GM12878 (cell line): Measurements from ENCODE around the gene EYS. TPM values are rescaled to one million over a fixed set of nuclear protein-coding genes. Genes with fewer than 3 reads are reported as not detected.

Experiments
- ATAC-seq: fragments of 200-7000 bp; cut with Tn5 transposase; 3 replicates; pipeline ENCODE4 v1.9.1; 2020; ENCODE audit warnings: mild to moderate bottlenecking, moderate library complexity
- BruUV-seq: library from RNA; stranded (reverse); fragments of 400-500 nt; replicated peaks from 2 replicates; lab custom pipeline; 2021; lab: Mats Ljungman, UMichigan
- CTCF ChIA-PET: fragments of 300-600 bp; sonication (Branson Sonifier 250); formaldehyde crosslinking; extraction: SDS; loops from one replicate; lab custom pipeline; 2021; ENCODE audit warnings: inconsistent platforms; lab: Yijun Ruan, JAX
- POLR2A ChIA-PET: fragments of 350-600 bp; formaldehyde crosslinking; extraction: SDS; loops from one replicate; lab custom pipeline; 2021; ENCODE audit warnings: inconsistent platforms; lab: Charles Lee
- RAD21 ChIA-PET: fragments of 300-600 bp; sonication (Branson Sonifier 250); formaldehyde crosslinking; loops from one replicate; lab custom pipeline; 2023; ENCODE audit warnings: antibody characterized with exemption; ENCODE audit not compliant: unreplicated experiment; lab: Charles Lee
- SMC1A ChIA-PET: fragments of 300-600 bp; sonication (Branson Sonifier 250); formaldehyde crosslinking; loops from one replicate; lab custom pipeline; 2023; ENCODE audit not compliant: unreplicated experiment, uncharacterized antibody; lab: Charles Lee
- DNase-seq: peaks from one replicate; pipeline ENCODE4 v3.0.0-alpha.2; 2011; ENCODE audit warnings: low read depth, low spot score
- FAIRE-seq: peaks from 3 replicates; lab custom pipeline; 2011; peaks lifted over from hg19 to GRCh38; lab: Jason Lieb, UNC
- H2AFZ ChIP-seq: 2 replicates; pipeline ENCODE4 v1.6.0; 2011; ENCODE audit warnings: low read depth, low read length, control low read depth; ENCODE audit not compliant: control insufficient read depth
- H3K27ac ChIP-seq: 2 replicates; pipeline ENCODE4 v1.5.1; 2011; ENCODE audit warnings: control low read depth; ENCODE audit not compliant: control insufficient read depth, insufficient read depth
- H3K27me3 ChIP-seq, 2 experiments: replicated peaks in 1 of 2; 2 replicates each; pipeline versions ENCODE4 v1.6.0 to v1.6.1; 2011; ENCODE audit warnings: low read length in 1 of 2; ENCODE audit not compliant: control insufficient read depth in 2 of 2, insufficient read depth in 2 of 2
- H3K36me3 ChIP-seq, 2 experiments: 2 replicates each; pipeline ENCODE4 v1.5.1; 2011; ENCODE audit warnings: low read length in 1 of 2; ENCODE audit not compliant: control insufficient read depth in 2 of 2, insufficient read depth in 2 of 2
- H3K4me1 ChIP-seq: 2 replicates; pipeline ENCODE4 v1.6.1; 2011; ENCODE audit warnings: mild to moderate bottlenecking, low read length, moderate library complexity, mixed read lengths; ENCODE audit not compliant: control insufficient read depth, insufficient read depth
- H3K4me2 ChIP-seq: 2 replicates; pipeline ENCODE4 v1.6.0; 2011; ENCODE audit warnings: control low read depth; ENCODE audit not compliant: control insufficient read depth, insufficient read depth
- H3K4me3 ChIP-seq: fragments of 200-600 bp; sonication (generic); 2 replicates; pipeline ENCODE4 v1.5.1; 2016
- H3K79me2 ChIP-seq: 2 replicates; pipeline ENCODE4 v1.6.0; 2011; ENCODE audit warnings: low read length; ENCODE audit not compliant: control insufficient read depth, insufficient read depth
- H3K9ac ChIP-seq: 2 replicates; pipeline ENCODE4 v1.8.0; 2011; ENCODE audit warnings: low read length, control low read depth, mixed read lengths; ENCODE audit not compliant: control insufficient read depth, insufficient read depth
- H3K9me3 ChIP-seq: replicated peaks from 3 replicates; pipeline ENCODE4 v1.5.1; 2011; ENCODE audit warnings: mild to moderate bottlenecking, low read length; ENCODE audit not compliant: control insufficient read depth, insufficient read depth
- H4K20me1 ChIP-seq: 2 replicates; pipeline ENCODE4 v1.6.0; 2011; ENCODE audit not compliant: control insufficient read depth, insufficient read depth
- BACH1 ChIP-seq: fragments of 450-650 bp; IDR thresholded peaks from 2 replicates; pipeline ENCODE4 v1.6.1; 2017; ENCODE audit warnings: mild to moderate bottlenecking, borderline replicate concordance
- CHD1 ChIP-seq: IDR thresholded peaks from 2 replicates; pipeline ENCODE4 v1.6.1; 2012; ENCODE audit warnings: low read depth, low read length, improper control_type of control experiment
- CHD2 ChIP-seq: IDR thresholded peaks from 2 replicates; pipeline ENCODE4 v1.6.1; 2011; ENCODE audit warnings: low read depth, low read length, improper control_type of control experiment, borderline replicate concordance
- EZH2 ChIP-seq: IDR thresholded peaks from 2 replicates; pipeline ENCODE4 v1.6.1; 2012; ENCODE audit warnings: low read depth, mild to moderate bottlenecking, control low read depth, inconsistent platforms, low read length, borderline replicate concordance; ENCODE audit not compliant: control insufficient read depth
- KAT2A ChIP-seq: conservative IDR thresholded peaks from 2 replicates; pipeline ENCODE4 v1.6.1; 2011; ENCODE audit warnings: low read depth, low read length; ENCODE audit not compliant: control insufficient read depth
- MTA2 ChIP-seq: fragments of 450-650 bp; IDR thresholded peaks from 2 replicates; pipeline ENCODE4 v1.6.1; 2016; ENCODE audit warnings: low read depth, mild to moderate bottlenecking, moderate library complexity
- MYB ChIP-seq: fragments of 150-350 bp; IDR thresholded peaks from 2 replicates; pipeline ENCODE4 v1.6.1; 2014; ENCODE audit warnings: mild to moderate bottlenecking, low read depth, low read length, borderline replicate concordance
- NFYA ChIP-seq: IDR thresholded peaks from 2 replicates; pipeline ENCODE4 v1.6.1; 2011; ENCODE audit warnings: low read depth, mild to moderate bottlenecking, low read length, improper control_type of control experiment, borderline replicate concordance
- NKRF ChIP-seq: fragments of 450-650 bp; conservative IDR thresholded peaks from 2 replicates; pipeline ENCODE4 v1.6.1; 2017; ENCODE audit warnings: mild to moderate bottlenecking, moderate library complexity
- NR2F1 ChIP-seq: fragments of 450-650 bp; conservative IDR thresholded peaks from 2 replicates; pipeline ENCODE4 v1.6.1; 2017; ENCODE audit warnings: mild to moderate bottlenecking
- POLR2AphosphoS5 ChIP-seq: IDR thresholded peaks from 2 replicates; pipeline ENCODE4 v1.6.1; 2011; ENCODE audit warnings: mild to moderate bottlenecking, low read length, inconsistent platforms
- ZBTB33 ChIP-seq: fragments of 450-650 bp; IDR thresholded peaks from 2 replicates; pipeline ENCODE4 v1.6.1; 2017; ENCODE audit warnings: mild to moderate bottlenecking
- ZNF24 ChIP-seq: fragments of 450-650 bp; IDR thresholded peaks from 2 replicates; pipeline ENCODE4 v1.6.1; 2017; ENCODE audit warnings: antibody characterized with exemption, mild to moderate bottlenecking
- ZNF384 ChIP-seq: IDR thresholded peaks from 2 replicates; pipeline ENCODE4 v1.6.1; 2012; ENCODE audit warnings: low read depth, mild to moderate bottlenecking, low read length, improper control_type of control experiment, borderline replicate concordance
- WGBS: methylation state at CpG from one replicate; pipeline ENCODE4 v1.1.6; 2016; ENCODE audit warnings: low lambda C conversion rate; ENCODE audit not compliant: insufficient replicate concordance, insufficient coverage; ENCODE audit errors: missing lambda C conversion rate; 5-methylcytosine and 5-hydroxymethylcytosine counted together
- in situ Hi-C: fragments of 300-500 bp; cut with MboI; formaldehyde crosslinking; loops from 9 replicates; pipeline ENCODE4 v1.14.3; 2018; ENCODE audit warnings: mixed read lengths
- intact Hi-C: fragments of 100-400 bp; cut with micrococcal nuclease; formaldehyde crosslinking; loops from one replicate; pipeline ENCODE4 v1.14.2; 2022; ENCODE audit not compliant: unreplicated experiment
- polyA plus RNA-seq, 11 experiments: library from polyadenylated mRNA; depleted of rRNA in 4 of 11; unstranded in 6 of 11; stranded (reverse) in 5 of 11; fragments of >200 nt; fragmentation: Nextera tagmentation in 4 of 11; fragmentation: Illumina TruSeq in 1 of 11; extraction: Ambion mirVana in 4 of 11; extraction: Trizol in 1 of 11; gene quantifications; 1 replicate in 1 of 11; 2 replicates in 10 of 11; pipeline versions ENCODE4 v1.2.1 to v1.2.3, GENCODE V29; 2011 to 2016; ENCODE audit warnings: inconsistent platforms in 2 of 11, missing spikeins in 2 of 11, low read depth in 1 of 11
- total RNA-seq, 4 experiments: library from RNA; depleted of rRNA in 3 of 4; stranded (reverse); fragments of >200 nt in 3 of 4; fragmentation: Illumina TruSeq in 1 of 4; extraction: Trizol in 1 of 4; gene quantifications; 2 replicates each; pipeline versions ENCODE4 v1.2.1 to v1.2.3, GENCODE V29; 2013 to 2021
- TF ChIP-seq, protein P1 (sequence below): IDR thresholded peaks from 2 replicates; pipeline ENCODE4 v1.6.1; 2011; ENCODE audit warnings: low read depth, low read length, improper control_type of control experiment, borderline replicate concordance
- TF ChIP-seq, protein P2 (sequence below): fragments of 450-650 bp; IDR thresholded peaks from 2 replicates; pipeline ENCODE4 v1.6.1; 2016; ENCODE audit warnings: mild to moderate bottlenecking, moderate library complexity, borderline replicate concordance

The EYS gene
- total and polyA plus RNA-seq, 10 of the 15 experiments (the other 5 are each of a cell fraction or from before 2014, with no cell fraction given) = under 0.01 to 0.14 (median 0.02) TPM; not detected in 1

DNA sequence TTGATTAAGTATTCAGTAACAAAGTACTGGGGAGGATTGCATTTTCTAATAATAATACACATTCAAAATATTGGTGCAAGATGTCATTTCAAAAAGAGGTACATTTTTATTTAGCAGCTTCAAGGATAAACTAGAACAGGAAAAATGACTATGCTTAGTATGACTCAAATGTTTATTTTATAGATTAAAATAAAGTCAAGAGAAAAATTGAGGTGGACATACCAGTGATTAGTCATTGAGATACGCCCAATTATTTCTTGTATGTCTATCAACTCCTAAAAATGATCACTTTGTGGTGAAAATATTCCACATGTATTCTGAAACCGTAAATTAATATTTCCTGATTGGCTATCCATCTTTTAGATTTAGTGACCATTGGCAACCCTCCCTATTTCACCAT lies 1974.7 kb downstream of the EYS start:
- RAD21 ChIA-PET = no interaction called here
- in situ Hi-C loops = no loop called here
- 70% methylated on average over 2 of the region's 2 CpGs for WGBS
- TF ChIP-seq, protein P1, sequence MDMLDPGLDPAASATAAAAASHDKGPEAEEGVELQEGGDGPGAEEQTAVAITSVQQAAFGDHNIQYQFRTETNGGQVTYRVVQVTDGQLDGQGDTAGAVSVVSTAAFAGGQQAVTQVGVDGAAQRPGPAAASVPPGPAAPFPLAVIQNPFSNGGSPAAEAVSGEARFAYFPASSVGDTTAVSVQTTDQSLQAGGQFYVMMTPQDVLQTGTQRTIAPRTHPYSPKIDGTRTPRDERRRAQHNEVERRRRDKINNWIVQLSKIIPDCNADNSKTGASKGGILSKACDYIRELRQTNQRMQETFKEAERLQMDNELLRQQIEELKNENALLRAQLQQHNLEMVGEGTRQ = no peak
- no peak for TF ChIP-seq NR2F1
- no peak for TF ChIP-seq ZBTB33
- no peak for TF ChIP-seq BACH1
- TF ChIP-seq POLR2AphosphoS5 = no peak
- no peak for TF ChIP-seq ZNF384
- TF ChIP-seq, protein P2, sequence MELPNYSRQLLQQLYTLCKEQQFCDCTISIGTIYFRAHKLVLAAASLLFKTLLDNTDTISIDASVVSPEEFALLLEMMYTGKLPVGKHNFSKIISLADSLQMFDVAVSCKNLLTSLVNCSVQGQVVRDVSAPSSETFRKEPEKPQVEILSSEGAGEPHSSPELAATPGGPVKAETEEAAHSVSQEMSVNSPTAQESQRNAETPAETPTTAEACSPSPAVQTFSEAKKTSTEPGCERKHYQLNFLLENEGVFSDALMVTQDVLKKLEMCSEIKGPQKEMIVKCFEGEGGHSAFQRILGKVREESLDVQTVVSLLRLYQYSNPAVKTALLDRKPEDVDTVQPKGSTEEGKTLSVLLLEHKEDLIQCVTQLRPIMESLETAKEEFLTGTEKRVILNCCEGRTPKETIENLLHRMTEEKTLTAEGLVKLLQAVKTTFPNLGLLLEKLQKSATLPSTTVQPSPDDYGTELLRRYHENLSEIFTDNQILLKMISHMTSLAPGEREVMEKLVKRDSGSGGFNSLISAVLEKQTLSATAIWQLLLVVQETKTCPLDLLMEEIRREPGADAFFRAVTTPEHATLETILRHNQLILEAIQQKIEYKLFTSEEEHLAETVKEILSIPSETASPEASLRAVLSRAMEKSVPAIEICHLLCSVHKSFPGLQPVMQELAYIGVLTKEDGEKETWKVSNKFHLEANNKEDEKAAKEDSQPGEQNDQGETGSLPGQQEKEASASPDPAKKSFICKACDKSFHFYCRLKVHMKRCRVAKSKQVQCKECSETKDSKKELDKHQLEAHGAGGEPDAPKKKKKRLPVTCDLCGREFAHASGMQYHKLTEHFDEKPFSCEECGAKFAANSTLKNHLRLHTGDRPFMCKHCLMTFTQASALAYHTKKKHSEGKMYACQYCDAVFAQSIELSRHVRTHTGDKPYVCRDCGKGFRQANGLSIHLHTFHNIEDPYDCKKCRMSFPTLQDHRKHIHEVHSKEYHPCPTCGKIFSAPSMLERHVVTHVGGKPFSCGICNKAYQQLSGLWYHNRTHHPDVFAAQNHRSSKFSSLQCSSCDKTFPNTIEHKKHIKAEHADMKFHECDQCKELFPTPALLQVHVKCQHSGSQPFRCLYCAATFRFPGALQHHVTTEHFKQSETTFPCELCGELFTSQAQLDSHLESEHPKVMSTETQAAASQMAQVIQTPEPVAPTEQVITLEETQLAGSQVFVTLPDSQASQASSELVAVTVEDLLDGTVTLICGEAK = no peak
- no peak for TF ChIP-seq MYB
- no peak for TF ChIP-seq NFYA
- TF ChIP-seq CHD2 = no peak
- no peak for TF ChIP-seq KAT2A
- TF ChIP-seq ZNF24 = no peak
- TF ChIP-seq NKRF = no peak
- no peak for TF ChIP-seq EZH2
- no peak for TF ChIP-seq MTA2
- no peak for TF ChIP-seq CHD1

More for the DNA sequence above, 1974.7 kb downstream of the EYS start:
- no peaks in the 10 kb centered on the region for H3K9me3 ChIP-seq
- intact Hi-C loops = no loop called here
- H3K9ac ChIP-seq = no peak overlapping the region
- BruUV-seq = no TSS peak
- ATAC-seq (no peak), FAIRE-seq (no peak), DNase-seq (no peak)
- no peaks in the 10 kb centered on the region for H3K27me3 ChIP-seq
- ChIA-PET POLR2A (no interaction called here), SMC1A (interaction anchor here (0.5 to 1.6 kb wide), 7 partner anchors 9 to 134 kb away, joined by 3 to 6 read pairs (median 4); no protein-coding TSS in a partner anchor), CTCF (interaction anchor here (1.2 to 1.4 kb wide), 2 partner anchors 9 to 30 kb away, joined by 3 to 4 read pairs; no protein-coding TSS in a partner anchor)
- no peak overlapping the region for H2AFZ ChIP-seq
- no peak overlapping the region for H3K4me3 ChIP-seq
- no peak overlapping the region for H3K27ac ChIP-seq
- no peaks in the 10 kb centered on the region for H3K79me2 ChIP-seq
- H3K4me1 ChIP-seq = no peaks in the 10 kb centered on the region
- no peak overlapping the region for H3K4me2 ChIP-seq
- H4K20me1 ChIP-seq = no peaks in the 10 kb centered on the region
- no peaks in the 10 kb centered on the region for H3K36me3 ChIP-seq
